ENCODE results near the gene CTDSPL.

Gene CTDSPL

DNA sequence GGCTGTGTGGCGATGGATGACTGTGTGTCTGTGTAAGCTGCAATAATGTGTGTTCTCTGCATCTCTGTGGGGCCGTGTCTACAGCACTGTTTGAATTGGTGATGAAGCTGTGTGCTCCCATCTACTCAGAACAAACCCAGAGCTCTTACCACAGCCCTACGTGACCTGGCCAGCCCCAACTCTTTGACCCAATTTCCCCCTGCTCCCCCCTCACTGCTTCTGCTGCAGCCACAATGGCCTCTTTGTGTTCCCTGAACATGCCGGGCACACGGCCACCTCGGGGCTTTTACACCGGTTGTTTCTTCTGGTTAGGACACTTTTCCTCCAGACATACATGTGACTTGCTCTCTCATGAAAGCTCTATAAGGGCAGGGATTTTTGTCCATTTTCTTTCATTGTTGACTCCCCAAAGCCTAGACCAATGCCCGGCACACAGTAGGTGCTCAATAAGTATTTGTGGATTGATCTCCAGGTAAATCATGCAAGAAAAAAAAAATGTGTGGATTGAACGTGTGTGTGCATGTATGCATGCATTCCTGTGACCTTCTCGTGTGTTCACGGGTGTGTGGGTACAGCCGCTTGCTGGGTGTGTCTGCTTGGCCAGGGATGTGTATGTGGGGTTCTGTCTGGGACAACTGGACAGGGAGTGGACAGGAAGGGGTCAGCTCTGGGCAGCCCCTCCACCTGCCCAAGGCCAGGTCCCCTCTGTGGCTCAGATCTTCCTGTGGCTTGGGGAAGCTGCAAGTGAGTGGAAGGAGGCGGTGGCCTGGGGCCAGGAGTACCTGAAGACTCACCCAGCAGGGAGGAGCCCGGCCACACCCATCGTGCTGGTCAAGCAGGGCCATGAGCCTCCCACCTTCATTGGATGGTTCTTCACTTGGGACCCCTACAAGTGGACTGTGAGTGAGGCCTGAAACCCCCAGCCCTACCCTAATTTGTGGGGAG is 143.7 kb downstream of the CTDSPL start:
- TF ChIP-seq GATA1 (IDR thresholded peaks at IDR 0.05; ENCODE audit: low read depth, low read length) (no peak), POLR2A (IDR thresholded peaks at IDR 0.05; ENCODE audit: low read length) (no peak)

DNA sequence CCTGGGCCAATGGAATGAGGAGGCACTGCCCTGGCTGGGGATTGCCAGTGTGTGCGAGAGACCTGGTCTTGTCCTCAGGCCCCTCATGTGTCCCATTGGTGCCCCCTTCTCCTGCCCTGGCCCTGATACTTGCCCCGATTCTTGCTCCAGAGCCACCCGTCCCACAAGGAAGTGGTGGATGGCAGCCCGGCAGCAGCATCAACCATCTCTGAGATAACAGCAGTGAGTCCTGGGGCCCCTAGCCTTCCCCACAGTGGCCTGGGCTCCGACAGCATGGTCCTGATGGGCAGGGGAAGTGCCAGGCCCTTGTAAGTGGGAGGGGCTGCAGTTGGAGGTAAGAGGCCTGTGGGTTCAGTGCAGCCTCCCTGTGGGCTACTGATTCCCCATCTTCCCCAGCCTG is 144.4 kb downstream of the CTDSPL start:
- DNase-seq: no peak
- no peak for TF ChIP-seq GATA1 (IDR thresholded peaks at IDR 0.05; ENCODE audit: low read depth, low read length)
- no peak for TF ChIP-seq POLR2A (IDR thresholded peaks at IDR 0.05; ENCODE audit: low read length)

More for the DNA sequence above, 143.7 kb downstream of the CTDSPL start:
- DNase-seq: no peak

GRCh38 chr3:38006445-38006995 is 144.8 kb downstream of the CTDSPL start:
- TF ChIP-seq POLR2A (IDR thresholded peaks at IDR 0.05; ENCODE audit: low read length) (no peak), GATA1 (IDR thresholded peaks at IDR 0.05; ENCODE audit: low read depth, low read length) (no peak)
- DNase-seq: no peak

DNA sequence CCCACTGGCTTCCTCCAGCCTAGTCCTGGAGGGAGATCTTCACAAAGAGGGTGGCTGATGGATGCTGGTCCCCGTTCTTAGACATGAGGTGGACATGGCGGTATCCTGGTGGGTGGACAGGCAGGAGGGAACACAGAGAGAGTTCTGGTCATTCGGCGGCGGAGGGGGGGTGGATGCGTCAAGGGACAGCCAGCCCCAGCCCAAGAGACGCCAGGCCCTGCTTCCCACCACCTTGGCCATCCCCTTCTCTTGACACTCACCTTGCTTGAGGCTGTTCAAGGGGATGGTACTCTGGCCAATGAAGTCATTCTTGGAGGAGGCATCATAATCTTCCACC is 146.0 kb downstream of the CTDSPL start:
- DNase-seq: no peak
- no peak for TF ChIP-seq GATA1 (IDR thresholded peaks at IDR 0.05; ENCODE audit: low read depth, low read length)
- no peak for TF ChIP-seq POLR2A (IDR thresholded peaks at IDR 0.05; ENCODE audit: low read length)

DNA sequence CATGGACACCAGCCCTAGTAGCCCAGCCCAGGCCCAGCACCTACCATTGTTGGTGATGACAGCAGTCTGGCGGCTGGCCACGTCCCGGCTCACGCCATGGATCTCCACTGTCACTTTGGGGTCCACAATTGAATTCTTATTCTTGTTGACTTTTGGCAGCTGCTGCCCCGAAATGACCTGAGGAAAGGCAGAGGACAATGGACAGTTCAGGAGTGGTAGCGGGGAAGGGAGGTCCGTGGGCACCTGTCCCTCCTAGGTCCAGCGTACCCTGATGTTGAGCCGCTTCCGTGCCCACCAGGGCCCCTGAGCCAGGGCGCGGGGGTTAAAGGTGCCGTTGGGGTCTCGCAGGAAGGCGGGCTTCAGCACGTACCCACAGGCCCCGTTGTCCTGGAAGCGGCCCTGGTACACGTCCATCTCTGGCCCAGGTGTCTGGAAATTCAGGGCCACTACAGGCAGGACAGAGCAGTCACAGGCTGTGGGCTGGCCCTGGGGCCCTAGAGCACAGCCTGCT is 146.6 kb downstream of the CTDSPL start:
- TF ChIP-seq GATA1 (IDR thresholded peaks at IDR 0.05; ENCODE audit: low read depth, low read length) (no peak), POLR2A (IDR thresholded peaks at IDR 0.05; ENCODE audit: low read length) (no peak)
- DNase-seq: no peak

DNA sequence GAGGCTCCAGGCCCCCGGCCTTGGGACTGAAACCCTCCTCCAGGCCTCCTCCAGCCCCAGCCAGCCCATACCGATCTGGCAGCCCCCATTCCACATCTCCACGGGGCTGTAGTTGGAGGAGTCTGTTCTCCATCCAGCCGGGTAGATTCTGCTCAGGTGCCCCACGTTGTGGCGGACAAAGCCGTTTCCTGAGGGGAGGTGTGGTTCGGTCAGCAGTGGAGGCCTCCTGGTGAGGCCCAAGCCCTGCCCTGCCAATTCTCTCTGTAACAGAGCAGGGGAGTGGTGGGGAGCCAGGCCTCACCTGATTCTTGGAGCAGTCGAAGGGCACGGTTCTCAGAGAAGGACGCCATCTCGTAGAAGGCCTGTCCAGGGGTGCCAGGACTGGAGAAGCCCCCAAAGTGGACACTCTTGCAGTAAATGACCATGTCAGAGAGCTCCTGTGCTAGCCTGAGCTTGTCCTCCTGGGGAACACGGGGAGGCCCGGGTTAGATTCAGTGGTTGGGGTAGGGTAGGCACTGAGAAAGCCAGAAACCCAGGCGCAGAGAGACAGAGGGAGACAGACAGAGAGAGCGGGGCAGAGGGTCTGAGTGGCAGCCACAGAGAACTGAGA is 147.4 kb downstream of the CTDSPL start:
- TF ChIP-seq POLR2A (IDR thresholded peaks at IDR 0.05; ENCODE audit: low read length) (no peak), GATA1 (IDR thresholded peaks at IDR 0.05; ENCODE audit: low read depth, low read length) (no peak)
- no peak for DNase-seq

DNA sequence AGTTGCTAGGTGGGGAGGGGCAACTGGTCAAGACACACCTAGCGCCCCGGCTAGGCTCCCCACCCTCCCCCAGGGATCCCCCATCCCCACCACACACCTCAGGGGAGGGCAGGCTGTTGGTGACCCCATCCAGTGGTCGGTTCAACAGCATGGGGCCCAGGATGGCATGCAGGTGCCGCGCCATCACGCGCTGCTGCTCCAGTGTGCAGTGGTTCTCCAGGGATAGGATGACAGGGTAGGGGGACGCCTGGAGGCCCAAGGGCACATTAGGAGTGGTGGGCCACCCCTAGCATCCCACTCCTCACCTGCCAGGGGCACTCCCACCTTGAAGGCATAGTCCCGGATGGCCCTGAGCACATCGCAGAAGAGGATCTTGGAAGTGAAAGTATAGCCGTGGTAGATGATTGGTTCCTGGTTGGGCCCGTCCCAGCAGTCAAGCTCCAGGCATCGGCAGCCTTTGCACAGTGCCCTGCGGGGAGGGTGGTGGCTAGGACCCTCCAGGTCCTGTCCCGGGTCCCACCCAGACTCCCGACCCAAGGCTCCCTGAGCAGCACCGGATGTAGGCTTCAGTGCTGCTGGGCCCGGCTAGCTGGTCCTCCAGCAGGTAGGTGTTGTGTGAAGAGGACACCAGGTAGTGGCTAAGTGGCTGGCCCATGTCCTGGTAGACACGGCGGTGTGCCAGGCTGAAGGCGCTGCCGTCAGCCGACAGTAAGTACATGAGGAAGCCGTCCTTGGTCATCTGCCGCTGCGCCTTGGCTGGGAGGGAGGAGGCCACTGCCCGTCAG is 148.3 kb downstream of the CTDSPL start:
- DNase-seq: no peak
- TF ChIP-seq GATA1 (IDR thresholded peaks at IDR 0.05; ENCODE audit: low read depth, low read length) (no peak), POLR2A (IDR thresholded peaks at IDR 0.05; ENCODE audit: low read length) (no peak)

DNA sequence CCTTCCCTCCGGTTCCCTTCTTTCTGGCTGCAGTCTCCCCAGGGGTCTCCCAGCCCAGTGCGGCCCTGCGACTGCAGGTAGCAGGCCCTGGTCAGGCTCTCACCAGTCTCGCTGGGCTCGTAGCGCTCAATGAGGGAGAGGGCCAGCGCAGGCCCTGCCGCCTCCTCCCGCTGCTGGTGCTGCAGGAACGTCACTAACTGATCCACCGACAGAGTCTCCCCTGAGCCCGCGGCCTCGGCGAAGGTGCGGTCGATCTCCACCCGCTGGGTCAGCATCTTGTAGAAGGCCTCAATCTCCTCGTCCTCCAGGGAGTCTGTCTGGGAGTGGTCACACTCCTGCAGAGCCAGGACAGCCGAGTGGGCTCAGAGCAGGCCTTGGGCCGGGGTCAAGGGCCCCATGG is 149.4 kb downstream of the CTDSPL start:
- TF ChIP-seq GATA1 (IDR thresholded peaks at IDR 0.05; ENCODE audit: low read depth, low read length): no peak
- TF ChIP-seq POLR2A (IDR thresholded peaks at IDR 0.05; ENCODE audit: low read length): no peak
- no peak for DNase-seq

DNA sequence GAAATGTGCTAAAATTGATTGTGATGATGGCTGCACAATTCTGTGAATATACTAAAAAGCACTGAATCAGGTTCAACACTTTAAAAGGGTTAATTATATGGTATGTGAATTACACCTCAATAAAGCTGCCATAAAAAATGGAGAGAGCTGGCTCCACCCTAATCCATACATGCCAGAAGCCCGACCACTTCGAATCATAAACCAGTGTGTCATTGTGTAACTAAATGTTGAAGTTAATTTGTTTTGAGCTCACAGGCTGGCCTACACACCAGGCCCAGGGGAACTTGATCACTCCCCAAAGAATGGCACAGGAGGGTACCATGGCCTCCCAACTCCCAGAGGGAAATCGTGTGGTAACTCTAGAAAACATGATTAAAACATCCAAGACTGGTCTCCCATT is 153.8 kb downstream of the CTDSPL start:
- DNase-seq: no peak

GRCh38 chr3:38015984-38016383 is 154.3 kb downstream of the CTDSPL start:
- no peak for DNase-seq
- TF ChIP-seq POLR2A (IDR thresholded peaks at IDR 0.05; ENCODE audit: low read length) (no peak), GATA1 (IDR thresholded peaks at IDR 0.05; ENCODE audit: low read depth, low read length) (no peak)

More for the DNA sequence above, 153.8 kb downstream of the CTDSPL start:
- TF ChIP-seq POLR2A (IDR thresholded peaks at IDR 0.05; ENCODE audit: low read length) (no peak), GATA1 (IDR thresholded peaks at IDR 0.05; ENCODE audit: low read depth, low read length) (no peak)

DNA sequence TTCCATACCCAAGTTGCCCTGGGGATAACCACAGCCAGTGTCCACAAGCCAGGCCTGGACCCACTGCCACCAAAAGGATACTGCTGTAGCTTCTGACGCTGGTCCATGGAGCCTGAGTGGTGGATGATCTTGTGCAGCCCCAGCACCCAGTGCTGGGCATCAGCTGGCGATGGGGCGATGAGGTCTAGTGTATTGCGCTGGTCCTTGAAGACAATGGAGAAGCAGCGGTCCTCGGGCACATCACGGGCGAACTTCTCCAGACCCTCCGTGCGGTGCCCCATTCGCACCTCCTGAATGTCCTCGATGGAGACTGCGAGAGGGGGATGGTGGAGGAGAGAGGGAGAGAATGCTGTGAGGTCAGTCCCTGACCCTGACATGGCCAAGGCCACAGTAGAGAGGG is 154.7 kb downstream of the CTDSPL start:
- no peak for TF ChIP-seq GATA1 (IDR thresholded peaks at IDR 0.05; ENCODE audit: low read depth, low read length)
- TF ChIP-seq POLR2A (IDR thresholded peaks at IDR 0.05; ENCODE audit: low read length): no peak
- no peak for DNase-seq

- TF ChIP-seq GATA1 (IDR thresholded peaks at IDR 0.05; ENCODE audit: low read depth, low read length): no peak
- no peak for TF ChIP-seq POLR2A (IDR thresholded peaks at IDR 0.05; ENCODE audit: low read length)
- no peak for DNase-seq
These were observed 155.3 kb downstream of the CTDSPL start for GRCh38 chr3:38016847-38017444.
